HG03460 (cell line): Measurements from ENCODE around the gene IQCB1.
"Not testable (repeated sequence)": the region's sequence is repeated elsewhere in the genome, so short reads cannot be mapped to it uniquely, and the experiment has no call there.

Experiments
- ATAC-seq: cut with Tn5 transposase; IDR thresholded peaks from one replicate; pipeline ENCODE4 v1.9.1; 2021; ENCODE audit not compliant: unreplicated experiment

The IQCB1 gene

DNA sequence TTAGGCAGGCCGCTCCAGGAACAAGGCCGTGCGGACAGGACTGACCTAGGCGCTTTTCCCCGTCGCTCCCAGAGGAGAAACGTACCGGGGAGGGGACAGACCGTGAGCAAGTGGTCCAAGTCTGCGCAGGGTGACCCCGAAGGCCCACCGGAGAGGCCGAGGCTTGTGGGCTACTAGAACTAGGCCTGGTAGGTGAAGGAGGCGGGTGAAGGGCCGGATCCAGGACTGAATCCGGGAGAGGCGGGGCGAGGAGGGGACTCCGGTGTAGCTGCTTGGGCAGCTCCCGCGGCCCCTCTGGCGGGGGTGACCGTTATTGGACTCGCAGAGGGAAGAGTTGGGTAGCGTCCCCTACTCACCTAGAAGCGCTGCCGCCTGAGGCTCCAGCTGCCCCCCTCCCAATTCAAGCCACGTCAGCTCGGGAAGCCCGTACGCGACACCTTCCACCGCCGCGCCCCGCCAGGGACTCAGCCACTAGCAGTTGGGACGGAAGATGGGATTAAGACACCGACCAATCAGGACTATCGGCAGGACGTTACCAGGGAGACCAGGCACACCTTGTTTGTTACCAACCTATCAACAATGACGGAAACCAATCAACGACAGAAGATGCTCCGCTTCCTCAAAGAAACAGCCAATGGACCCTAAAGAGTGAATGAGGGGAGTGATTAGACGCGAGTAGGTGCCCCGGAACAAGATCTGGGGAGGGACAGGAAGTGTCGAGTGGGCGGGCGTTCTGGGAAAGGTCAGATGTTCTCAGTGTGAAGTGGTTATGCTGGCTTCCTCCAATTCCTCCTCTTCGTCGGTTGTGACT lies 85.4 kb downstream of the IQCB1 start, which contains the start of gene GOLGB1:
Gene GOLGB1, minus strand, starts transcription at position 466 of the 811 bp plus-strand sequence. CDS start 18,770 bp downstream, outside the sequence.
- ATAC-seq: peak; percentile 98

DNA sequence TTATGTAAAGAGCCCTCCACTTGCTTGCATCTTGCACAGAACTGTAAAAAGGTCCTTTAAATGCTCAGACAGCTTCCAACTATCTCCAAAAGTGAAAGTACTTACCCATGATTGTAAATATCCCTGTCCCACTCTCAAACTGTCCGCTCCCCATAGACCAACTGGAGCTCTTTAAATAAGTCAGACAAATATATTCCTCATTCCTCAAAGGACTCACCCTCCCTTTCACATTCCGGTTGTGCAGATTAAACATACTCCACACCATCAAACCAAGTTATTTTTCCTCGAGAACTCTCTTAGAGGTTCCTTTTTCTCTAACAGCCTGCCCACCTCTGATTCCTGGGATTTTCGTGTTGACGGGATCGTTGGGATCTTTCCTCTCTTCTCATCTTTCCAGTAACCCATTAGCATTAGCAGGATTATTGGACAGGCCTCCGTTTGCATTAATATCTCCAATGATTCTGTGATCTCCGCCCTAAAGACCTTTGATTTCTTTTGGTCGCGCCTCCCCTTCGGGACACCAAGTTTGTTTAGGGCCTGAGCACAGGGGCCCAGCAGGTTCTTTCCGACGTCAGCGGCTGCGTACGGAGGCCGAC lies 86.1 kb downstream of the IQCB1 start:
- ATAC-seq: peak; percentile 16

- ATAC-seq: no peak
Observed at GRCh38 chr3:121747976-121748375, 86.9 kb downstream of the IQCB1 start.

DNA sequence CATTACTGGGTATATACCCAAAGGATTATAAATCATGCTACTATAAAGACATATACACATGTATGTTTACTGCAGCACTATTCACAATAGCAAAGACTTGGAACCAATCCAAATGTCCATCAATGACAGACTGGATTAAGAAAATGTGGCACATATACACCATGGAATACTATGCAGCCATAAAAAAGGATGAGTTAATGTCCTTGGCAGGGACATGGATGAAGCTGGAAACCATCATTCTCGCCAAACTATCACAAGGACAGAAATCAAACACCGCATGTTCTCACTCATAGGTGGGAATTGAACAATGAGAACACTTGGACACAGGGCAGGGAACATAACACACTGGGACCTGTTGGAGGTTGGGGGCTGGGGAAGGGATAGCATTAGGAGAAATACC lies 91.8 kb downstream of the IQCB1 start:
- not testable (repeated sequence) for ATAC-seq

- ATAC-seq: no peak
Observed at GRCh38 chr3:121740896-121741295, 94.0 kb downstream of the IQCB1 start.

GRCh38 chr3:121739902-121740301 lies 95.0 kb downstream of the IQCB1 start:
- no peak for ATAC-seq

DNA sequence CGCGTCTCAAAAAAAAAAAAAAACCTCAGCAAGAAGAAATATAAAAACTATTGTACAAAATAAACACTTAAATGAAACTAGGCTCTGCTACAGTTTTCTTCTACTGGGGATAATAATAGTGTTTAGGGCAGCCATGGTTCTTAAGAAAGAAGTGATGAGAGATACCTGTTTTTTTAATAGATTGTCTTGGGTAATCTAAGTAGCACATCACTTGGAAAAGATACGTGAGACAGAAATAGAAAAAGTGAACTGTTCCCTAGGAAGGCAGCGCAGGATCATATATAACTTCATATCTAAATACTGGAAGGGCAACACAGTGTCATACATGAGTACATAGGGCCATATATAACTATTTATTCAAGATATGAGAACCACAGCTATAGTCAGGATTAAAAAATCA lies 97.2 kb downstream of the IQCB1 start:
- ATAC-seq: no peak

DNA sequence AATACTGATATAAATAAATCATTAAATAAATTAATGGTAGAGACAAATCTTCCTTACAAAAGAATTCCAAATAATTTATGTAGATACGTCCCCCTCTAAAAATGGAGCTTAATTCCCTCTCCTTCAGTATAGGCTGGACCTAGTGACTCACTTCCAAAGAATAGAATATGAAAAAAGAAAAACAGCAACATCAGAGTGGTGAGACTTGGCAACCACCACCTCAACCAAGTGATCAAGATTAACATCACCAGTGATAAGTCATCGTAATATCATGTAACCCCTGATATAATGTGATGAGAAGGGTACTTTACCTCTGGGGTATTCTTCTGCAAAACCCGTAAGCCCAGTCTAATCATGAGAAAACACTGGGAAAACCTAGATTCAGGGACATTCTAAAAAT lies 98.7 kb downstream of the IQCB1 start:
- no peak for ATAC-seq

GRCh38 chr3:121735047-121735696 lies 99.7 kb downstream of the IQCB1 start:
- peak; percentile 97 for ATAC-seq

- no peak for ATAC-seq
Observed at GRCh38 chr3:121730940-121731687, 103.7 kb downstream of the IQCB1 start.

DNA sequence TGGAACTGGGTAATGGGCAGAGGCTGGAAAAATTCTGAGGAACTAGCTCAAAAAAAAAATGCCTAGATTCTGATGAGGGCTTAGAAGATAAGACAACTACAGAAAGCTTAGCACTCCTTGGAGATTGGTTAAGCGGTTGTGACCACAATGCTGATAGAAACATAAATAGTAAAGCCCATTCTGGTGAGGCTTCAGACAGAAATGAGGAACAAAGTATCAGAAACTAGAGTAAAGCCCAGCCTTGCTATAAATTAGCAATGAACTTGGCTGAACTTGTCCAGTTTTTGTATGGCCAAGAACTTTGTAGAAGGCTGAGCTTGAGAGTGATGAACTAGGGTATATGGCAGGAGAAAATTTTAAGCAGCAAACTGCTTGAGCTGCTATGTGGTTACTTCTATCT lies 110.7 kb downstream of the IQCB1 start:
- ATAC-seq: peak; percentile 96

- no peak for ATAC-seq
Observed at GRCh38 chr3:121723485-121723884, 111.4 kb downstream of the IQCB1 start.

DNA sequence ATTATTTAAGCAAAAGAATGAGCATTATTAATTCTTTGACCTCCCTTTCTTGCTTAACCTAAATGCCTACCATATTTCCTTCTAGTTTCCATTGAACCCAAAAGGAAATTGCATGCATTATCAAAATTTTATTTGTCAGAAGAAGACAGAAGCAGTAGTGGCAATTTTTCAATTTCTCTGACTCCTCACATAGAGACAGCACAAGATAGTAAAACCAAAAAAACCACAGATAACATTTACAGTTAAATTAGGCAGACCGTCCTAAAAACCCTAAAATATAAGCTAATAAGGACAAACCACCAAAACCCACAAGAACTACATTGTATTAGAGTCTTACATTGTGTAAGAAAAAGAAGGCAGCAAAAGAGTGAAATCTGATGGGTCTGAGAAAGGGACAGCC lies 112.4 kb downstream of the IQCB1 start:
- no peak for ATAC-seq

DNA sequence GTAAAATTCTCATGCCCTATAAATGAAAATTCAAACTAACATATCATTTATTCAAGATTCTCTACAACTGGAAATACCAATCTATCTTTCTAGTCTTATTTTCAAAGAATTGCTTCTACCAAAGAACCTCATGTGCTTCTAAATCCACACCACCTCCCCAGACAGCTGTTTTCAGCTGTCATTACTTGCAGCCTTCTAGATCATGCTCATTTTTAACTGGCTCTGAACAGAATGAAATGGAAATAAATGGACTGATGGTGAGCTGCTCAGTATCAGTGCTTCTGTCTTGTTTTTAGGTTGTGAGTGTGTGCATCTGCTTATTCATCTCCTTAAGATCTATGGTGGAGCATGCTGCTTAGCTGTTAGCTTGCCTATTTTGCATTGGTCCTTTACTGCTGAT lies 114.7 kb downstream of the IQCB1 start:
- no peak for ATAC-seq
